Measurements from ENCODE around the gene SLC46A2.

The SLC46A2 gene

DNA sequence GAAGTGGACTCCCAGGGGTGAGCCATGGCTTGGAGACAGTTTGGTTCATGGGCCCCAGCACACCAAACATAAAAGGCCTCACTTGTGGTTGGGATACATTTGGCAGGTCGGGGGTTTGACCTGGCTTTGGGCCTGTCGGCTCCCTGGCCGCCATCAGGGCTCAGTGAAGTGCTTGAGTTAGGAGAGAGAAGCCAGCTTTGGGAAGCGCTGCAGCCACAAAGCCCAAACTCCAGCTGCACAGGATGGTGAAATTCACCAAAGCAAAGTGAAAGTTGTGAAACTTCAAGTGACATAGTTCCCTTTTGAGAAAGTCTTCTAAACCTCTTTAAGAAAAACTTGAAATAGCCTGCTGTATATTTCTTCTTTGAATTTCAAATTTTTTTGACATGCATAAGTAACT lies 27.5 kb downstream of the SLC46A2 start:
- H3K9me2 ChIP-seq (ENCODE audit: low read depth, low read length), result no peaks in the 10 kb centered on the region
- TF ChIP-seq, protein P1, sequence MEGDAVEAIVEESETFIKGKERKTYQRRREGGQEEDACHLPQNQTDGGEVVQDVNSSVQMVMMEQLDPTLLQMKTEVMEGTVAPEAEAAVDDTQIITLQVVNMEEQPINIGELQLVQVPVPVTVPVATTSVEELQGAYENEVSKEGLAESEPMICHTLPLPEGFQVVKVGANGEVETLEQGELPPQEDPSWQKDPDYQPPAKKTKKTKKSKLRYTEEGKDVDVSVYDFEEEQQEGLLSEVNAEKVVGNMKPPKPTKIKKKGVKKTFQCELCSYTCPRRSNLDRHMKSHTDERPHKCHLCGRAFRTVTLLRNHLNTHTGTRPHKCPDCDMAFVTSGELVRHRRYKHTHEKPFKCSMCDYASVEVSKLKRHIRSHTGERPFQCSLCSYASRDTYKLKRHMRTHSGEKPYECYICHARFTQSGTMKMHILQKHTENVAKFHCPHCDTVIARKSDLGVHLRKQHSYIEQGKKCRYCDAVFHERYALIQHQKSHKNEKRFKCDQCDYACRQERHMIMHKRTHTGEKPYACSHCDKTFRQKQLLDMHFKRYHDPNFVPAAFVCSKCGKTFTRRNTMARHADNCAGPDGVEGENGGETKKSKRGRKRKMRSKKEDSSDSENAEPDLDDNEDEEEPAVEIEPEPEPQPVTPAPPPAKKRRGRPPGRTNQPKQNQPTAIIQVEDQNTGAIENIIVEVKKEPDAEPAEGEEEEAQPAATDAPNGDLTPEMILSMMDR (IDR thresholded peaks at IDR 0.05; ENCODE audit: low read length), result no peak
- TF ChIP-seq EZH2 (IDR thresholded peaks at IDR 0.05; ENCODE audit: borderline replicate concordance, low read length), result no peak
- H3K9ac ChIP-seq (ENCODE audit: low read length), result no peak overlapping the region
- H3K27ac ChIP-seq (ENCODE audit: low read depth, low read length, poor library complexity, severe bottlenecking), result peak overlapping the region; percentile 21
- H3K79me2 ChIP-seq (ENCODE audit: insufficient read depth, low read length), result no peaks in the 10 kb centered on the region
- H3K4me2 ChIP-seq (ENCODE audit: low read length), result no peak overlapping the region
- no peaks in the 10 kb centered on the region for H3F3A ChIP-seq (ENCODE audit: insufficient read depth, low read length)
- no peak overlapping the region for H2AFZ ChIP-seq (ENCODE audit: low read length)
- no peaks in the 10 kb centered on the region for H3K9me3 ChIP-seq (ENCODE audit: low read length)
- H3K36me3 ChIP-seq (ENCODE audit: insufficient read depth, low read length), result peaks cover 10% of the 10 kb centered on the region; the same call in 1 of the 2 replicates
- no peaks in the 10 kb centered on the region for H4K20me1 ChIP-seq (ENCODE audit: insufficient read depth, low read length)
- peaks cover 41% of the 10 kb centered on the region for H3K4me1 ChIP-seq (ENCODE audit: insufficient read depth, low read length, severe bottlenecking)
- no peak overlapping the region for H3K4me3 ChIP-seq (ENCODE audit: low read depth, low read length, poor library complexity, severe bottlenecking)
- no peaks in the 10 kb centered on the region for H3K27me3 ChIP-seq (ENCODE audit: insufficient read depth, low read length)

DNA sequence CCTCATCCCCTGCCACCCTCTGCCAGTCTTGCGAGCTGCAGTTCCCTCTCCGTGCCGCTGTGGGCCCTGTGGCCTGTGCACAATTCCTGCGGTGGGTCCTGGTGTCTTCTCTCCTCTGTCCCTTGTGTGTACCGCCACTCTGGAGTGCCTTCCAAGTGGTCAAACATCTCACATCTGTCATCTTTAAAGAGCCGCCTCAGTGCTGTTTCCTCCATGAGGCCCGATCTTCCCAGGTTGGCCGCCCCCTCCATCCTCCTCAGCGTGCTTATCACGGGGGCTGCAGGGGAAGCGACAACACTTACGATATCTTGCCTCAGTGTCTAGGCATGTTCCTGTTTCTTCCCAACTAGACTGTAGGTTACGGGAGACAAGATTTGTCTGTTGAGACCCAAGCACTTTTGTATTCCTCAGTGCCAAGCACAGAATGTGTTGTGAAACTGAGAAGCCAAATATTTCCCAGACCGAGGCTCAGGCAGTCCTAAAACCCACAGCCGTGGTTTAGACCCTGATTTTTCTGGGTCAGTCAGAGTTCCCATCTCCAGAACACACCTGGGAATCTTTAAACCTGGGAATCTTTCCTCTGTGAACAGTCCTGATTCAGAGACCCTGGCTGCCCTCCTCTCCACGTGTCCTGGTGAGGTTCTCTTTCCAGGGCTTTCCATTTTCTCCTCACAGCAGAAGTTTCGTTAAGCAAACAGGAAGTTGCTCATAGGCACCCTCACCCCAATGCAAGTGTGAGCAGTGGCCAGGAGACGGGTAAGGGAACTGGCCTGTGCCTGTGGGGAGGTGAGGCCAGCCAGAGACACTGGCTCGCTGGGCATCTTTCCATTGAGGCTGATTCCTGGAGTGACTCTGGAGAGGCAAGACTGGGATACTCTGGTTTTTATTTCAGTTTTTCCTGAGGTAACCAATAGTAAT lies 28.8 kb downstream of the SLC46A2 start:
- H3K27ac ChIP-seq (ENCODE audit: low read depth, low read length, poor library complexity, severe bottlenecking), result peak overlapping the region; percentile 27
- H3K4me2 ChIP-seq (ENCODE audit: low read length), result peak overlapping the region; percentile 29; the same call in 1 of the 2 replicates
- no peak overlapping the region for H2AFZ ChIP-seq (ENCODE audit: low read length)
- H3K9ac ChIP-seq (ENCODE audit: low read length), result peak overlapping the region; percentile 3; the same call in 1 of the 2 replicates
- no peaks in the 10 kb centered on the region for H3K79me2 ChIP-seq (ENCODE audit: insufficient read depth, low read length)
- H3F3A ChIP-seq (ENCODE audit: insufficient read depth, low read length), result no peaks in the 10 kb centered on the region
- no peaks in the 10 kb centered on the region for H3K9me3 ChIP-seq (ENCODE audit: low read length)
- no peaks in the 10 kb centered on the region for H3K9me2 ChIP-seq (ENCODE audit: low read depth, low read length)
- peaks cover 47% of the 10 kb centered on the region for H3K4me1 ChIP-seq (ENCODE audit: insufficient read depth, low read length, severe bottlenecking)
- H3K36me3 ChIP-seq (ENCODE audit: insufficient read depth, low read length), result peaks cover 7% of the 10 kb centered on the region; the same call in 1 of the 2 replicates
- no peak for TF ChIP-seq EZH2 (IDR thresholded peaks at IDR 0.05; ENCODE audit: borderline replicate concordance, low read length)
- TF ChIP-seq, protein P1 (IDR thresholded peaks at IDR 0.05; ENCODE audit: low read length), result no peak
- H3K27me3 ChIP-seq (ENCODE audit: insufficient read depth, low read length), result no peaks in the 10 kb centered on the region
- H3K4me3 ChIP-seq (ENCODE audit: low read depth, low read length, poor library complexity, severe bottlenecking), result no peak overlapping the region
- no peaks in the 10 kb centered on the region for H4K20me1 ChIP-seq (ENCODE audit: insufficient read depth, low read length)

DNA sequence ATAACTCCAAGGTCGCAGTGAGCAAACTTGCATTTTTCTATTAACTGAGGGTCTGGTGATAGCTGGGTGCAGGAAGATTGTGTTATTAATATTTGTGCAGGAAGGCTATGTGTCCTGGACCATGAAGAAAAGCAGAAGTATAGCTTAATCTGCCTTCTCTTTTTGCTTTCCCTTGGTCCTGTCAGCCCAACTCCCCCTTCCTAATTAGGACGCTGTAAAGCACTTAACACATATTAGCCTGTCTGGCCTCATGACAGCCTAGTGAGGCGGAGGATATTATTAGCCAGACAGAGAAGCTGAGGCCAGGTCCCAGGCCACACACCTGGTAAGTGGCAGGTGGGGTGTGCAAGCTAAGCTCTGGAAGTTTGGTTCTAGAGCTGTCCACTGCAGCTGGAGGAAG lies 29.5 kb downstream of the SLC46A2 start:
- TF ChIP-seq, protein P1 (IDR thresholded peaks at IDR 0.05; ENCODE audit: low read length), result no peak
- TF ChIP-seq EZH2 (IDR thresholded peaks at IDR 0.05; ENCODE audit: borderline replicate concordance, low read length), result no peak
- Histone ChIP-seq H3K36me3 (ENCODE audit: insufficient read depth, low read length) (peaks cover 7% of the 10 kb centered on the region; the same call in 1 of the 2 replicates), H3K4me2 (ENCODE audit: low read length) (peak overlapping the region; percentile 29; the same call in 1 of the 2 replicates), H3K9me3 (ENCODE audit: low read length) (no peaks in the 10 kb centered on the region), H3K9ac (ENCODE audit: low read length) (peak overlapping the region; percentile 3; the same call in 1 of the 2 replicates), H3K9me2 (ENCODE audit: low read depth, low read length) (no peaks in the 10 kb centered on the region), H4K20me1 (ENCODE audit: insufficient read depth, low read length) (no peaks in the 10 kb centered on the region), H3F3A (ENCODE audit: insufficient read depth, low read length) (no peaks in the 10 kb centered on the region), H3K27ac (ENCODE audit: low read depth, low read length, poor library complexity, severe bottlenecking) (peak overlapping the region; percentile 27), H3K79me2 (ENCODE audit: insufficient read depth, low read length) (no peaks in the 10 kb centered on the region), H2AFZ (ENCODE audit: low read length) (no peak overlapping the region), H3K4me3 (ENCODE audit: low read depth, low read length, poor library complexity, severe bottlenecking) (no peak overlapping the region), H3K27me3 (ENCODE audit: insufficient read depth, low read length) (no peaks in the 10 kb centered on the region), H3K4me1 (ENCODE audit: insufficient read depth, low read length, severe bottlenecking) (peaks cover 47% of the 10 kb centered on the region)

All from OCI-LY1 (cell line).